Kidney (tissue), 14 donors: Measurements from ENCODE around the gene GHSR. TPM values are rescaled to one million over a fixed set of nuclear protein-coding genes. Genes with fewer than 3 reads are reported as not detected.
A peak's percentile ranks its signal among the peaks of the same experiment; 100 is the strongest.

Source experiments
- DNase-seq, 5 donors: peaks; one replicate each; pipeline ENCODE4 v3.0.0-alpha.2; 2013 to 2020
- FAIRE-seq: peaks from 2 replicates; lab custom pipeline; 2012; peaks lifted over from hg19 to GRCh38; lab: Jason Lieb, UNC
- H3K27ac ChIP-seq, 2 donors: one replicate each; pipeline ENCODE4 v1.7.0; 2013; ENCODE audit warnings: low read depth in 2 of 2, low read length in 2 of 2, inconsistent platforms in 1 of 2
- H3K27me3 ChIP-seq: one replicate; pipeline ENCODE4 v1.7.1; 2013; ENCODE audit warnings: low read length, inconsistent platforms; ENCODE audit not compliant: control insufficient read depth, insufficient read depth
- H3K36me3 ChIP-seq, 3 donors: one replicate each; pipeline versions ENCODE4 v1.7.0 to v1.7.1; 2013; ENCODE audit warnings: low read length in 3 of 3, control low read depth in 1 of 3, inconsistent platforms in 1 of 3; ENCODE audit not compliant: insufficient read depth in 3 of 3, control insufficient read depth in 2 of 3
- H3K4me1 ChIP-seq, 3 donors: one replicate each; pipeline versions ENCODE4 v1.7.0 to v1.7.1; 2013; ENCODE audit warnings: low read length in 3 of 3, inconsistent platforms in 1 of 3, low read depth in 1 of 3; ENCODE audit not compliant: control insufficient read depth in 2 of 3, insufficient read depth in 2 of 3
- H3K4me3 ChIP-seq, 3 donors: one replicate each; pipeline versions ENCODE4 v1.7.0 to v1.8.1; 2013; ENCODE audit warnings: low read length in 3 of 3, control low read depth in 1 of 3, inconsistent platforms in 1 of 3
- H3K9ac ChIP-seq, 3 donors: one replicate each; pipeline versions ENCODE4 v1.7.0 to v1.7.1; 2013; ENCODE audit warnings: low read length in 3 of 3, control low read depth in 1 of 3, inconsistent platforms in 1 of 3
- H3K9me3 ChIP-seq, 3 donors: one replicate each; pipeline versions ENCODE4 v1.7.0 to v1.7.1; 2013; ENCODE audit warnings: low read length in 3 of 3, control low read depth in 1 of 3, inconsistent platforms in 1 of 3; ENCODE audit not compliant: control insufficient read depth in 2 of 3, insufficient read depth in 1 of 3
- intact Hi-C: fragments of 100-400 bp; cut with DNase I; formaldehyde crosslinking; loops from one replicate; pipeline ENCODE4 v1.11.1; 2022
- polyA plus RNA-seq: library from polyadenylated mRNA; stranded (reverse); fragments of 350-450 nt; fragmentation: Illumina TruSeq; extraction: RNeasy Lipid Tissue Mini Kit (QIAGEN cat#74804); gene quantifications from one replicate; pipeline ENCODE4 v1.2.3, GENCODE V29; 2014; ENCODE audit warnings: low read depth, low replicate concordance; ENCODE audit not compliant: insufficient read depth
- total RNA-seq: library from RNA; stranded (reverse); fragmentation: NEBNext Ultra II Directional; extraction: Animal tissue kit (Norgen Biotek cat#: 25700); gene quantifications from one replicate; pipeline ENCODE4 v1.2.1, GENCODE V29; 2021
- TF ChIP-seq, protein P1 (sequence below): IDR thresholded peaks from 3 replicates; pipeline ENCODE4 v1.5.1; 2012; ENCODE audit warnings: mild to moderate bottlenecking, moderate library complexity, borderline replicate concordance; ENCODE audit not compliant: insufficient read depth; ENCODE audit errors: extremely low read depth
- donor health status: control.
- donor health status: control.
- donor health status: control.
- donor health status: control.
- donor health status: control.
- donor health status: DM: yes; HTN: yes; CAD: no.
- donor health status: Normal renal cell carcinoma (clear cell type).

GHSR gene
- total and polyA plus RNA-seq, 2 donors from 2014 or later, result not detected

DNA sequence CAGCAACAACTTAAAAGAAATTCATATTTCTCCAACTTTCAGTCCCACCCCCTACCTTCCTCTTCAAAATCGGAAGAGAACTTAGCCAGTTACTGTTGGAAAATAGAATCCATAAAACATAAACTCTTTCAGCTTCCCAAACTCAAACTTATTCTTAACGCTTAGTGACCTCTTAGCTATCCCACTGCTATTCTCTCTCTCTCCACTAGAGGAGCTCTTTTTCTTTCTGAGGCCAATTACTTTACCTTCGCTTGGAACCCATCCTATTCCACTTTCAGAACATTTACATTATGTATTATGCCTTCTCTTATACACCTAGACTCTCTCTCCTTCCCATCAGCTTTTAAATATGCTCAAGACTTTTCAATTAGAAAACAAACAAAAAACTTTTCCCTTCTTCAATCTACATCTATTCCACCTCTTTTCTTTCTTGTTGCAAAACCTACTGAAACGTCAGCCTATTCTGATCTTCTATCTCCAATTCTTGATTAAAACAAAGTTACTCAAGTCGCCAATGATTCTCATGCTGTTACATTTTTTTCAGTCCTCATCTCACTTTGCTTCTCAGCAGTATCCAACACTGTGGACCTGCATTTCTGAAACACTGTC is 13.4 kb upstream of the GHSR start:
- Histone ChIP-seq H3K27ac (no peak overlapping the region), H3K36me3 (no peaks in the 10 kb centered on the region), H3K4me3 (no peak overlapping the region), H3K4me1 (no peaks in the 10 kb centered on the region), H3K27me3 (no peaks in the 10 kb centered on the region), H3K9ac (no peak overlapping the region), H3K9me3 (no peaks in the 10 kb centered on the region)
- TF ChIP-seq, protein P1, sequence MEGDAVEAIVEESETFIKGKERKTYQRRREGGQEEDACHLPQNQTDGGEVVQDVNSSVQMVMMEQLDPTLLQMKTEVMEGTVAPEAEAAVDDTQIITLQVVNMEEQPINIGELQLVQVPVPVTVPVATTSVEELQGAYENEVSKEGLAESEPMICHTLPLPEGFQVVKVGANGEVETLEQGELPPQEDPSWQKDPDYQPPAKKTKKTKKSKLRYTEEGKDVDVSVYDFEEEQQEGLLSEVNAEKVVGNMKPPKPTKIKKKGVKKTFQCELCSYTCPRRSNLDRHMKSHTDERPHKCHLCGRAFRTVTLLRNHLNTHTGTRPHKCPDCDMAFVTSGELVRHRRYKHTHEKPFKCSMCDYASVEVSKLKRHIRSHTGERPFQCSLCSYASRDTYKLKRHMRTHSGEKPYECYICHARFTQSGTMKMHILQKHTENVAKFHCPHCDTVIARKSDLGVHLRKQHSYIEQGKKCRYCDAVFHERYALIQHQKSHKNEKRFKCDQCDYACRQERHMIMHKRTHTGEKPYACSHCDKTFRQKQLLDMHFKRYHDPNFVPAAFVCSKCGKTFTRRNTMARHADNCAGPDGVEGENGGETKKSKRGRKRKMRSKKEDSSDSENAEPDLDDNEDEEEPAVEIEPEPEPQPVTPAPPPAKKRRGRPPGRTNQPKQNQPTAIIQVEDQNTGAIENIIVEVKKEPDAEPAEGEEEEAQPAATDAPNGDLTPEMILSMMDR, result peak; percentile 65
- intact Hi-C loops, result no loop called here
- FAIRE-seq (peak; percentile 86), DNase-seq (peak in 2 of 5 donors; percentile 24 to 27)

DNA sequence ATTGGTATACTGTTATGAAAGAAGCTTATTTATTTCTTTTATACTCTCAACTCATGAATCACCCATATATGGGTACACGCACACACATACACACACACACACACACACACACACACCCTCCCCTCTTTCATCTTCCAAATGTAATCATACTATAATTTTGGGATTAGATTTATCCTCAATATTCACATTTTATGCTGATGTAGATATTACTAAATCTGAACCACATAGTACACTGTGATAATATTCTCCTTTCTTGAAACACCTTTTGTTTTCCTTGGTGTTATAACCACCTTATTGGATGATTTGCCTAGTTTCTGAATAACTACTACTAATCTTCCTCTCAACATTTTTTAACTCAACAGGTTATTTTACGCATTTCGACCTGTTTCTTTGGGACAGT is 8.1 kb upstream of the GHSR start:
- Histone ChIP-seq H3K4me1 (no peaks in the 10 kb centered on the region), H3K9ac (no peak overlapping the region), H3K36me3 (no peaks in the 10 kb centered on the region), H3K27ac (no peak overlapping the region), H3K9me3 (no peaks in the 10 kb centered on the region), H3K27me3 (no peaks in the 10 kb centered on the region), H3K4me3 (no peak overlapping the region)
- no peak for FAIRE-seq
- no peak for DNase-seq
- intact Hi-C loops, result no loop called here
- TF ChIP-seq, protein P1, result no peak

DNA sequence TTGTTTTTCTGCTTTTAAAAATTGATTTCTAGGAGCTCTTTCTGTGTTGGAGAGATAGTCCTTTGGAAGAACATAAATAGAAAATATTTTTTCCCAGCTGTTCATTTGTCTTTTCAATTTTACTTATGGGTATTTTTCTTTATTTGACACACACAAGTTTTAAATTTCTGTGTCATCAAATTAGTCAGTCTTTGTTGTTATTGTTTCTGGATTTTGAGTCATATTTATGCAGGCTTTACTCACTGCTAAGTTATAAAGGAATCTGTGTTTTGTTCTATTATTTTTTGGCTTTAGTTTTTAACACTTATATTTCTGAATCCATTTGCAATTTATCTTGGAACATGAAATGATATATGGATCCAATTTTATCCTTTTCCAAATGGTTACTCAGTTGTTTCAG is 5.9 kb upstream of the GHSR start:
- no peak for DNase-seq
- Histone ChIP-seq H3K36me3 (no peaks in the 10 kb centered on the region), H3K4me3 (no peak overlapping the region), H3K9me3 (no peaks in the 10 kb centered on the region), H3K4me1 (peaks cover 0 to 5% (median 0%) of the 10 kb centered on the region in 3 donors), H3K9ac (no peak overlapping the region), H3K27me3 (peaks cover 6% of the 10 kb centered on the region), H3K27ac (no peak overlapping the region)
- intact Hi-C loops, result no loop called here
- TF ChIP-seq, protein P1, result no peak
- FAIRE-seq, result no peak
